ENCODE data around the gene BLOC1S6. TPM values are rescaled to one million over a fixed set of nuclear protein-coding genes. Genes with fewer than 3 reads are reported as not detected.
A peak's percentile ranks its signal among the peaks of the same experiment; 100 is the strongest.

Gene BLOC1S6
- total and polyA plus RNA-seq, 9 of the 15 experiments (the other 6 are each of a cell fraction or from before 2014, with no cell fraction given): 18.2 to 72.4 (median 38.4) TPM

DNA sequence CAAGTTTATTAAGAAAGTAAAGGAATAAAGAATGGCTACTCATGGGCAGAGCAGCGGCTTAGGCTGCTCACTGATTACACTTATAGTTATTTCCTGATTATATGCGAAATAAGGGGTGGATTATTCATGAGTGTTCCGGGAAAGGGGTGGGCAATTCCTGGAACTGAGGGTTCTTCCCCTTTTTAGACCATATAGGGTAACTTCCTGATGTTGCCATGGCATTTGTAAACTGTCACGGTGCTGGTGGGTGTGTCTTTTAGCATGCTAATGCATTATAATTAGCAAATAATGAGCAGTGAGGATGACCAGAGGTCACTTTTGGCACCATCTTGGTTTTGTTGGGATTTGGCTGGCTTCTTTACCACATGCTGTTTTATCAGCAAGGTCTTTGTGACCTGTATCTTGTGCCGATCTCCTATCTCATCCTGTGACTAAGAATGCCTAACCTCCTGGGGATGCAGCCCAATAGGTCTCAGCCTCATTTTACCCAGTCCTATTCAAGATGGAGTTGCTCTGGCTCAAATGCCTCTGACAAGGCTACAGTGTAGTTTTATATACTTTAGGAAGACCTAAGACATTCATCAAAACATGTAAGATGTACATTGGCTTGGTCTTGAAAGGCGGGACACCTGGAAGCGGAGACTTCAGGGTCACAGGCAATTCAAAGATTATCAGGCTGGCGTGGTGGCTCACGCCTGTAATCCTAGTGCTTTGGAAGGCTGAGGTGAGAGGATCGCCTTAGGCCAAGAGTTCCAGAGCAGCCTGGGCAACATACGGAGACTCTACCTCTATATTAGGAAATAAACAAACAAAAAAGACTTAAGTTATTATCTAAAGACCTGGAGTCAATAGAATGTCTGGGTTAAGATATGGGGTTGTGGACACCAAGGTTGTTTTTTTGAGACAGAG, 3.2 kb upstream of the BLOC1S6 start:
- Histone ChIP-seq H3K79me2 (ENCODE audit: control insufficient read depth, insufficient read depth, low read length) (peaks cover 32% of the 10 kb centered on the region), H2AFZ (ENCODE audit: low read depth, low read length) (peak overlapping the region; percentile 51), H3K4me1 (replicated peaks in 1 of 2; ENCODE audit: control insufficient read depth in 2 of 2, insufficient read depth in 2 of 2, low read length in 2 of 2) (peaks cover 0 to 17% of the 10 kb centered on the region in 2 experiments; a peak in 3 of 5 replicates), H4K20me1 (replicated peaks; ENCODE audit: control insufficient read depth, insufficient read depth, low read length) (no peaks in the 10 kb centered on the region), H3K9ac (ENCODE audit: insufficient read depth in 1 of 2, low read depth in 2 of 2, low read length in 2 of 2) (no peak overlapping the region), H3K4me3 (no peak overlapping the region), H3K4me2 (ENCODE audit: insufficient read depth, low read length) (no peak overlapping the region), H3K27me3 (ENCODE audit: control insufficient read depth in 2 of 2, insufficient read depth in 2 of 2, low read length in 2 of 2) (no peaks in the 10 kb centered on the region), H3K9me1 (ENCODE audit: control insufficient read depth, insufficient read depth, low read length) (no peaks in the 10 kb centered on the region), H3K9me3 (replicated peaks; ENCODE audit: control insufficient read depth, insufficient read depth, low read depth, low read length) (no peaks in the 10 kb centered on the region), H3K27ac (ENCODE audit: extremely low read depth, low read depth, low read length) (peak overlapping the region; percentile 82), H3K36me3 (ENCODE audit: control insufficient read depth, insufficient read depth, low read length) (no peaks in the 10 kb centered on the region)
- no peak for ATAC-seq
- DNase-seq (ENCODE audit: extremely low read depth in 1 of 4, low spot score in 3 of 4): peak in 1 of 4 experiments; percentile 69
- intact Hi-C loops (cut with micrococcal nuclease) (no loop called here), in situ Hi-C loops (cut with MboI) (no loop called here)
- BruUV-seq (replicated peaks): no TSS peak
- FAIRE-seq: peak; percentile 6
- 53% methylated on average over 11 of the region's 11 CpGs for WGBS (ENCODE audit: insufficient coverage, low coverage, missing lambda C conversion rate)
- ChIA-PET CTCF (ENCODE audit: low intra/inter-chr PET ratio) (no interaction called here), POLR2A (no interaction called here)
- TF ChIP-seq STAT5A (IDR thresholded peaks at IDR 0.05; ENCODE audit: borderline replicate concordance, low read length) (peak; percentile 93), PHB2 (IDR thresholded peaks at IDR 0.05; ENCODE audit: low read depth) (no peak), GABPB1 (CRISPR knock-in tag; IDR thresholded peaks at IDR 0.05) (no peak), SMARCC2 (IDR thresholded peaks at IDR 0.05; ENCODE audit: low read depth) (no peak), TAF7 (tag; IDR thresholded peaks at IDR 0.05) (peak; percentile 97), SIN3B (IDR thresholded peaks at IDR 0.05; ENCODE audit: low read depth) (no peak), POLR2AphosphoS5 (IDR thresholded peaks at IDR 0.05; ENCODE audit: control insufficient read depth, insufficient read depth, low read depth, low read length) (no peak), TAF15 (IDR thresholded peaks at IDR 0.05; ENCODE audit: low read depth, low read length) (no peak), MIER1 (IDR thresholded peaks at IDR 0.05; ENCODE audit: low read depth) (no peak), ZNF143 (CRISPR knock-in tag; IDR thresholded peaks at IDR 0.05) (no peak), TAL1 (IDR thresholded peaks at IDR 0.05) (no peak), SMAD3 (CRISPR knock-in tag; conservative IDR thresholded peaks at IDR 0.05) (peak; percentile 99)
- TF ChIP-seq, protein P1, sequence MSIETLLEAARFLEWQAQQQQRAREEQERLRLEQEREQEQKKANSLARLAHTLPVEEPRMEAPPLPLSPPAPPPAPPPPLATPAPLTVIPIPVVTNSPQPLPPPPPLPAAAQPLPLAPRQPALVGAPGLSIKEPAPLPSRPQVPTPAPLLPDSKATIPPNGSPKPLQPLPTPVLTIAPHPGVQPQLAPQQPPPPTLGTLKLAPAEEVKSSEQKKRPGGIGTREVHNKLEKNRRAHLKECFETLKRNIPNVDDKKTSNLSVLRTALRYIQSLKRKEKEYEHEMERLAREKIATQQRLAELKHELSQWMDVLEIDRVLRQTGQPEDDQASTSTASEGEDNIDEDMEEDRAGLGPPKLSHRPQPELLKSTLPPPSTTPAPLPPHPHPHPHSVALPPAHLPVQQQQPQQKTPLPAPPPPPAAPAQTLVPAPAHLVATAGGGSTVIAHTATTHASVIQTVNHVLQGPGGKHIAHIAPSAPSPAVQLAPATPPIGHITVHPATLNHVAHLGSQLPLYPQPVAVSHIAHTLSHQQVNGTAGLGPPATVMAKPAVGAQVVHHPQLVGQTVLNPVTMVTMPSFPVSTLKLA (conservative IDR thresholded peaks at IDR 0.05): no peak
- TF ChIP-seq, protein P2, sequence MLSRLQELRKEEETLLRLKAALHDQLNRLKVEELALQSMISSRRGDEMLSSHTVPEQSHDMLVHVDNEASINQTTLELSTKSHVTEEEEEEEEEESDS (CRISPR knock-in tag; IDR thresholded peaks at IDR 0.05): peak; percentile 64
- TF ChIP-seq, protein P3, sequence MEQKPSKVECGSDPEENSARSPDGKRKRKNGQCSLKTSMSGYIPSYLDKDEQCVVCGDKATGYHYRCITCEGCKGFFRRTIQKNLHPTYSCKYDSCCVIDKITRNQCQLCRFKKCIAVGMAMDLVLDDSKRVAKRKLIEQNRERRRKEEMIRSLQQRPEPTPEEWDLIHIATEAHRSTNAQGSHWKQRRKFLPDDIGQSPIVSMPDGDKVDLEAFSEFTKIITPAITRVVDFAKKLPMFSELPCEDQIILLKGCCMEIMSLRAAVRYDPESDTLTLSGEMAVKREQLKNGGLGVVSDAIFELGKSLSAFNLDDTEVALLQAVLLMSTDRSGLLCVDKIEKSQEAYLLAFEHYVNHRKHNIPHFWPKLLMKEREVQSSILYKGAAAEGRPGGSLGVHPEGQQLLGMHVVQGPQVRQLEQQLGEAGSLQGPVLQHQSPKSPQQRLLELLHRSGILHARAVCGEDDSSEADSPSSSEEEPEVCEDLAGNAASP (IDR thresholded peaks at IDR 0.05): no peak
- TF ChIP-seq, protein P4, sequence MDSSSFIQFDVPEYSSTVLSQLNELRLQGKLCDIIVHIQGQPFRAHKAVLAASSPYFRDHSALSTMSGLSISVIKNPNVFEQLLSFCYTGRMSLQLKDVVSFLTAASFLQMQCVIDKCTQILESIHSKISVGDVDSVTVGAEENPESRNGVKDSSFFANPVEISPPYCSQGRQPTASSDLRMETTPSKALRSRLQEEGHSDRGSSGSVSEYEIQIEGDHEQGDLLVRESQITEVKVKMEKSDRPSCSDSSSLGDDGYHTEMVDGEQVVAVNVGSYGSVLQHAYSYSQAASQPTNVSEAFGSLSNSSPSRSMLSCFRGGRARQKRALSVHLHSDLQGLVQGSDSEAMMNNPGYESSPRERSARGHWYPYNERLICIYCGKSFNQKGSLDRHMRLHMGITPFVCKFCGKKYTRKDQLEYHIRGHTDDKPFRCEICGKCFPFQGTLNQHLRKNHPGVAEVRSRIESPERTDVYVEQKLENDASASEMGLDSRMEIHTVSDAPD (CRISPR knock-in tag; IDR thresholded peaks at IDR 0.05): peak; percentile 85; the same call in 1 of the 2 replicates

Data from K562 (cell line).